DOHH2 (cell line): ENCODE results near the gene PRELID1.

ENCODE experiments used
- H3F3A ChIP-seq: fragments of 200-600 bp; sonication (generic), shearing (Covaris generic); 2 replicates; pipeline ENCODE4 v1.6.0; 2016; ENCODE audit warnings: antibody characterized with exemption, mild to moderate bottlenecking; ENCODE audit not compliant: control insufficient read depth, insufficient read depth
- H3K27ac ChIP-seq: fragments of 200-600 bp; sonication (generic); 2 replicates; pipeline ENCODE4 v1.5.1; 2014; ENCODE audit warnings: low read depth, mild to moderate bottlenecking, low read length, moderate library complexity
- H3K27me3 ChIP-seq: fragments of 200-600 bp; sonication (generic); 2 replicates; pipeline ENCODE4 v1.6.1; 2014; ENCODE audit warnings: mild to moderate bottlenecking, low read length, mixed read lengths; ENCODE audit not compliant: control insufficient read depth
- H3K36me3 ChIP-seq: fragments of 200-600 bp; sonication (generic); 2 replicates; pipeline ENCODE4 v1.6.1; 2014; ENCODE audit warnings: mild to moderate bottlenecking, low read length, moderate library complexity, mixed read lengths; ENCODE audit not compliant: control insufficient read depth
- H3K4me1 ChIP-seq: fragments of 200-600 bp; sonication (generic); 2 replicates; pipeline ENCODE4 v1.6.1; 2014; ENCODE audit warnings: mild to moderate bottlenecking, low read length, mixed read lengths; ENCODE audit not compliant: control insufficient read depth
- H3K4me2 ChIP-seq: fragments of 200-600 bp; sonication (generic); 2 replicates; pipeline ENCODE4 v1.6.0; 2014; ENCODE audit warnings: mild to moderate bottlenecking, low read length, moderate library complexity
- H3K4me3 ChIP-seq: fragments of 200-600 bp; sonication (generic); 2 replicates; pipeline ENCODE4 v1.5.1; 2014; ENCODE audit warnings: mild to moderate bottlenecking, low read length, mixed read lengths
- H3K79me2 ChIP-seq: fragments of 200-600 bp; sonication (generic); 2 replicates; pipeline ENCODE4 v1.6.1; 2014; ENCODE audit warnings: mild to moderate bottlenecking, low read length, mixed read lengths; ENCODE audit not compliant: control insufficient read depth
- H3K9me2 ChIP-seq: fragments of 200-600 bp; sonication (generic); replicated peaks from 2 replicates; pipeline ENCODE4 v1.6.1; 2014; ENCODE audit warnings: mild to moderate bottlenecking, low read length, mixed read lengths; ENCODE audit not compliant: control insufficient read depth
- H3K9me3 ChIP-seq: fragments of 200-600 bp; sonication (generic); 2 replicates; pipeline ENCODE4 v1.6.1; 2014; ENCODE audit warnings: antibody characterized with exemption, low read length, mixed read lengths; ENCODE audit not compliant: control insufficient read depth, insufficient read depth
- H4K20me1 ChIP-seq: fragments of 200-600 bp; sonication (generic); 2 replicates; pipeline ENCODE4 v1.6.0; 2014; ENCODE audit warnings: low read depth, mild to moderate bottlenecking, antibody characterized with exemption, low read length, moderate library complexity; ENCODE audit not compliant: control insufficient read depth, insufficient read depth
- EZH2phosphoT487 ChIP-seq: fragments of 200-600 bp; sonication (generic); IDR thresholded peaks from 2 replicates; pipeline ENCODE4 v1.6.1; 2017; ENCODE audit warnings: borderline replicate concordance, mild to moderate bottlenecking, antibody characterized with exemption, low read length, moderate library complexity, mixed read lengths
- TF ChIP-seq, protein P1 (sequence below): fragments of 200-600 bp; sonication (generic); IDR thresholded peaks from one replicate; pipeline ENCODE4 v1.5.1; 2014; ENCODE audit warnings: antibody characterized with exemption, mild to moderate bottlenecking, low read depth, low read length; ENCODE audit not compliant: poor library complexity, severe bottlenecking

The PRELID1 gene

DNA sequence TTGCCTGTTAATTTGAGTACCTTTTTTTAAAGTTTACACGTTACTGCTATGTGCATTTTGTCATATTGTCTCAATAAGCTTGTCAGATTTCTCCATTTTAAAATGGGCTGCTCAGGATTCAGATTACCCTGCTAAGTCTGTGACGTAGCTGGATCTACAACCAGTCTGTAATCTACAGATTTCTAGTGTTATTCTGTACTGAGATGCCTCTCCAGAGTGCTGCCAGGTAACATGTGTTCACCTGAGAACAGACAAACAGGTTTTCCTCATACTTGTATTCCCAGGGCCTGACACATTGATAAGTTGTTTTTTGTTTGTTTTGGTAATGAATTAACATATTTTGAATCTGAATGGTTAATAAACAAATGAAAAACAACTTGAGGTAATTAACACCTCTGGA is 15.4 kb upstream of the PRELID1 start:
- no peaks in the 10 kb centered on the region for H4K20me1 ChIP-seq
- no peaks in the 10 kb centered on the region for H3K9me3 ChIP-seq
- H3K36me3 ChIP-seq = peaks cover 94% of the 10 kb centered on the region
- no peak overlapping the region for H3K4me3 ChIP-seq
- no peaks in the 10 kb centered on the region for H3K27me3 ChIP-seq
- peaks cover 46% of the 10 kb centered on the region for H3K4me1 ChIP-seq
- H3K9me2 ChIP-seq = no peaks in the 10 kb centered on the region
- no peak overlapping the region for H3K27ac ChIP-seq
- H3K79me2 ChIP-seq = peaks cover 3% of the 10 kb centered on the region; the same call in 1 of the 2 replicates
- H3F3A ChIP-seq = peaks cover 18% of the 10 kb centered on the region
- TF ChIP-seq, protein P1, sequence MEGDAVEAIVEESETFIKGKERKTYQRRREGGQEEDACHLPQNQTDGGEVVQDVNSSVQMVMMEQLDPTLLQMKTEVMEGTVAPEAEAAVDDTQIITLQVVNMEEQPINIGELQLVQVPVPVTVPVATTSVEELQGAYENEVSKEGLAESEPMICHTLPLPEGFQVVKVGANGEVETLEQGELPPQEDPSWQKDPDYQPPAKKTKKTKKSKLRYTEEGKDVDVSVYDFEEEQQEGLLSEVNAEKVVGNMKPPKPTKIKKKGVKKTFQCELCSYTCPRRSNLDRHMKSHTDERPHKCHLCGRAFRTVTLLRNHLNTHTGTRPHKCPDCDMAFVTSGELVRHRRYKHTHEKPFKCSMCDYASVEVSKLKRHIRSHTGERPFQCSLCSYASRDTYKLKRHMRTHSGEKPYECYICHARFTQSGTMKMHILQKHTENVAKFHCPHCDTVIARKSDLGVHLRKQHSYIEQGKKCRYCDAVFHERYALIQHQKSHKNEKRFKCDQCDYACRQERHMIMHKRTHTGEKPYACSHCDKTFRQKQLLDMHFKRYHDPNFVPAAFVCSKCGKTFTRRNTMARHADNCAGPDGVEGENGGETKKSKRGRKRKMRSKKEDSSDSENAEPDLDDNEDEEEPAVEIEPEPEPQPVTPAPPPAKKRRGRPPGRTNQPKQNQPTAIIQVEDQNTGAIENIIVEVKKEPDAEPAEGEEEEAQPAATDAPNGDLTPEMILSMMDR = no peak
- no peak overlapping the region for H3K4me2 ChIP-seq

DNA sequence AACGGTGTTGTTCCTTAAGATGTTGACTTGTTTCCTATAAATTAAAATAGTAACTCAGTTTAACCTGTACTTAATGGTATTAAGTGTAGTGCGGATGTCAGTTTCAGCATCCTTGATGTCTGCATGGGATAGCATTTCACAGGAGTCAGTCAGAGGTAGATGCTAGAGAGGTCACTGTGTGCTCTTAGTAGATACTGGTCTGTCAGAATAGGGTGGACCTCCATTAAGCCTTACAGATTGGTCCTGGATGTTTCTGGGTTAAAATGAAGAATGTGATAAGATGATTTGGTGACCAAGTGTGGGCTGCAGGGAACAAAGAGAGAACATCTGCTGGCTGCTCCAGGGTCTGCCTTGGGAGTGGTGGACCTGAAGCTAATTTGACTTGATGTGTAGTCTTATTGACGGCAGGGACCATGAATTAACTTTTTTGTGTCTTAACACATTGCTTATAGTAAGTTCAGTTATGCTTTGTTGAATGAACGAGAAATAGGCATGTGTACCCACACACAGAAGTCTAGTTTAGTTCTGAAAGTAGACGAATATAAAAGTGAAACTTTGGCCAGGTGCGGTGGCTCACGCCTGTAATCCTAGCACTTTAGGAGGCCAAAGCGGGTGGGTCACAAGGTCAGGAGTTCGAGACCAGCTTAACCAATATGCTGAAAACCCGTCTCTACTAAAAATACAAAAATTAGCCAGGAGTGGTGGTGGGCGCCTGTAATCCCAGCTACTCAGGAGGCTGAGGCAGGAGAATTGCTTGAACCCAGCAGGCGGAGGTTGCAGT is 12.6 kb upstream of the PRELID1 start:
- Histone ChIP-seq H4K20me1 (no peaks in the 10 kb centered on the region), H3K27ac (peak overlapping the region; percentile 87), H3F3A (peaks cover 18% of the 10 kb centered on the region), H3K9me2 (no peaks in the 10 kb centered on the region), H3K36me3 (peaks cover 96% of the 10 kb centered on the region), H3K4me2 (peak overlapping the region; percentile 57), H3K79me2 (peaks cover 3% of the 10 kb centered on the region; the same call in 1 of the 2 replicates), H3K4me1 (peaks cover 52% of the 10 kb centered on the region), H3K4me3 (peak overlapping the region; percentile 37), H3K9me3 (no peaks in the 10 kb centered on the region), H3K27me3 (no peaks in the 10 kb centered on the region)
- no peak for TF ChIP-seq EZH2phosphoT487
- TF ChIP-seq, protein P1 = no peak

DNA sequence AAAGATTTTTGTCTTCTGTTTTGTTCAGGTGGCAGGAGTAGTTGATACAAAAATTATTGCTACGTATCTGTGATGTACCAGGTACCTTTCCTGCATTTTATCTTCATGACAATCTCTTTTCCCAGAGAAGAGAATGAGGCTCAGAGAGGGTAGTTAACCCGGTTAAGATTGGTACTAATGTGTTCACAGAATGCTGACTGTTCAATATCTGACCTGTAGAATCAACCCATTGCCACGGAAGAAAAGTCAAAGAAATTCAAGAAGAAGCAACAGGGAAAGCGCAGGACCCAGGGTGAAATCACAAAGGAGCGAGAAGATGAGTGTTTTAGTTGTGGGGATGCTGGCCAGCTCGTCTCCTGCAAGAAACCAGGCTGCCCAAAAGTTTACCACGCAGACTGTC is 11.9 kb upstream of the PRELID1 start:
- Histone ChIP-seq H3K4me2 (no peak overlapping the region), H3K9me2 (no peaks in the 10 kb centered on the region), H3K4me1 (peaks cover 52% of the 10 kb centered on the region), H4K20me1 (no peaks in the 10 kb centered on the region), H3K27ac (0 out of 2 replicates have a peak overlapping the region, but pooled peaks have one; percentile 87), H3K4me3 (no peak overlapping the region), H3F3A (peaks cover 18% of the 10 kb centered on the region), H3K36me3 (peaks cover 96% of the 10 kb centered on the region), H3K9me3 (no peaks in the 10 kb centered on the region), H3K79me2 (0 out of 2 replicates have a peak, but pooled peaks cover 3% of the 10 kb centered on the region), H3K27me3 (no peaks in the 10 kb centered on the region)
- TF ChIP-seq, protein P1 = no peak
- no peak for TF ChIP-seq EZH2phosphoT487
